HUES64 (cell line): Measurements from ENCODE around the gene PARP4. TPM values are rescaled to one million over a fixed set of nuclear protein-coding genes. Genes with fewer than 3 reads are reported as not detected.
A peak's percentile ranks its signal among the peaks of the same experiment; 100 is the strongest.
"Not testable (repeated sequence)": the region's sequence is repeated elsewhere in the genome, so short reads cannot be mapped to it uniquely, and the experiment has no call there.

Experiments used
- H3K27ac ChIP-seq: 2 replicates; pipeline ENCODE4 v1.7.0; 2013; ENCODE audit warnings: low read depth, low read length, inconsistent platforms
- H3K27me3 ChIP-seq: 2 replicates; pipeline ENCODE4 v1.6.1; 2013; ENCODE audit warnings: mild to moderate bottlenecking, low read length; ENCODE audit not compliant: insufficient read depth
- H3K36me3 ChIP-seq: 2 replicates; pipeline ENCODE4 v1.6.1; 2013; ENCODE audit warnings: mild to moderate bottlenecking, low read length; ENCODE audit not compliant: insufficient read depth
- H3K4me1 ChIP-seq: 2 replicates; pipeline ENCODE4 v1.6.1; 2013; ENCODE audit warnings: mild to moderate bottlenecking, low read length, moderate library complexity; ENCODE audit not compliant: insufficient read depth
- H3K4me3 ChIP-seq: 2 replicates; pipeline ENCODE4 v1.5.1; 2013; ENCODE audit warnings: mild to moderate bottlenecking, low read length, moderate library complexity
- H3K9ac ChIP-seq: 2 replicates; pipeline ENCODE4 v1.6.1; 2013; ENCODE audit warnings: mild to moderate bottlenecking, low read depth, low read length
- H3K9me3 ChIP-seq: 2 replicates; pipeline ENCODE4 v1.6.1; 2013; ENCODE audit warnings: low read depth, low read length; ENCODE audit not compliant: insufficient read depth
- WGBS: fragments of 150-250, 120-280 bp; methylation state at CpG from one replicate; pipeline ENCODE4 v1.1.7; 2013; ENCODE audit warnings: missing lambda C conversion rate; 5-methylcytosine and 5-hydroxymethylcytosine counted together
- polyA plus RNA-seq, 2 experiments: library from polyadenylated mRNA; stranded (reverse); fragments of 50-300 nt; gene quantifications; one replicate each; pipeline ENCODE4 v1.2.3, GENCODE V29; 2013

Gene PARP4
- polyA plus RNA-seq (2013, experiment 1 of 2): 27.3 TPM
- polyA plus RNA-seq (2013, experiment 2 of 2): 28.9 TPM

DNA sequence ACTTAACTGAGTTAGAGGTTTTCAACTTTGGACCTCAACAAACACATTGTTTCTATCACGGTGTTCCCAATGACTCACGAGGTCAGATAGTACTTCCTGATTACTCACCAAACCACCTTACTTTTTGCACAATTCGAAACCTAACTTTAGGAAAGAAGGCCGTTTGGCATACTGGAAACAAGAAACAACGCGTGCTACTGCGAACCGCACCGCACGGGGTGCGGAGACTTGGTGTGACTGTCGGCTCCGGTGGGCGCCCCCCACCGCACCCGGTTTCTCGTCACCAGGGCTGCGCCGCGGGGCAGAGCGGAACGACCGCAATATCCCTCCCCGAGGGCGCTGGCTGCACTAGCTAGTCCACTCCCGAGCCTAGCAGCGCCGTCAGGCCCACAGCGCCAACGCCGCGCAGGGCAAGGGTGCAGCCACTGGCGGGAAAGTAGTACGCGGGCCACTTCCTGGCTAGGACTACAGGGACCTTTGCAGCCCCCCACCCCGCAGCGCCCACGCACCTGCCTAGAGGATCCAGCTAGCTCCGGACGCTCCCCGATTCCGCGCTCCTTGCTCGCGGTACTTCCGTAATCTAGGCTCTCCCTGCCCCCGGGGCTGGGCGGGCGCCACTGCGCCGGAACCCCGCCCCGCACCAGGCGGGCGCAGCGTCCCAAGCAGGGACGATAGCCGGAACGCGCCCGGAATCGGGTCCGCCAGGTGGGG lies at the start of gene PARP4:
TSS of gene PARP4 (minus strand) at position 582 of the 711 bp plus-strand sequence. CDS start 9,002 bp downstream, outside the sequence.
- Histone ChIP-seq H3K4me1 (peaks cover 12% of the 10 kb centered on the region; the same call in 1 of the 2 replicates), H3K27ac (peak within 1 kb of the TSS; percentile 60), H3K27me3 (no peaks in the 10 kb centered on the region; the same call in 1 of the 2 replicates), H3K36me3 (no peaks in the 10 kb centered on the region), H3K9ac (peak within 1 kb of the TSS; percentile 85), H3K4me3 (peak within 1 kb of the TSS; percentile 79), H3K9me3 (no peaks in the 10 kb centered on the region)
- WGBS: under 1% methylated on average over 63 of the region's 63 CpGs

DNA sequence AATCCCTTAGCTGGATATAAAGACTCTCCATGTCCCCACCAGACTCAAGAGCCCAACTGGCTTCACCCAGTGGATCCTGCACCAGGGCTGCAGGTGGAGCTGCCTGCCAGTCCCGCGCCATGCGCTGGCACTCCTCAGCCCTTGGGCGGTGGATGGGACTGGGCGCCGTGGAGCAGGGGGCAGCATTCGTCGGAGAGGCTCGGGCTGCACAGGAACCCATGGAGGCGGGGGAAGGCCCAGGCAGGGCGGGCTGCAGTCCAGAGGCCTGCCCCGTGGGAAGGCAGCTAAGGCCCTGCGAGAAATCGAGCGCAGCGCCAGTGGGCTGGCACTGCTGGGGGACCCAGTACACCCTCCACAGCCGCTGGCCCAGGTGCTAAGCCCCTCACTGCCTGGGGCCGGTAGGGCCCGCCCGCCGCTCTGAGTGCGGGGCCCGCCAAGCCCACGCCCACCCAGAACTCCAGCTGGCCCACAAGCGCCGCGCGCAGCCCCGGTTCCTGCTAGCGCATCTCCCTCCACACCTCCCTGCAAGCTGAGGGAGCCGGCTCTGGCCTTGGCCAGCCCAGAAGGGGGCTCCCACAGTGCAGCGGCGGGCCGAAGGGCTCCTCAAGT lies 48.1 kb upstream of the PARP4 start:
- not testable (repeated sequence) for H3K27ac ChIP-seq, H3K9me3 ChIP-seq, H3K4me1 ChIP-seq, H3K4me3 ChIP-seq, H3K9ac ChIP-seq, H3K27me3 ChIP-seq, H3K36me3 ChIP-seq
- 97% methylated on average over 34 of the region's 34 CpGs for WGBS

DNA sequence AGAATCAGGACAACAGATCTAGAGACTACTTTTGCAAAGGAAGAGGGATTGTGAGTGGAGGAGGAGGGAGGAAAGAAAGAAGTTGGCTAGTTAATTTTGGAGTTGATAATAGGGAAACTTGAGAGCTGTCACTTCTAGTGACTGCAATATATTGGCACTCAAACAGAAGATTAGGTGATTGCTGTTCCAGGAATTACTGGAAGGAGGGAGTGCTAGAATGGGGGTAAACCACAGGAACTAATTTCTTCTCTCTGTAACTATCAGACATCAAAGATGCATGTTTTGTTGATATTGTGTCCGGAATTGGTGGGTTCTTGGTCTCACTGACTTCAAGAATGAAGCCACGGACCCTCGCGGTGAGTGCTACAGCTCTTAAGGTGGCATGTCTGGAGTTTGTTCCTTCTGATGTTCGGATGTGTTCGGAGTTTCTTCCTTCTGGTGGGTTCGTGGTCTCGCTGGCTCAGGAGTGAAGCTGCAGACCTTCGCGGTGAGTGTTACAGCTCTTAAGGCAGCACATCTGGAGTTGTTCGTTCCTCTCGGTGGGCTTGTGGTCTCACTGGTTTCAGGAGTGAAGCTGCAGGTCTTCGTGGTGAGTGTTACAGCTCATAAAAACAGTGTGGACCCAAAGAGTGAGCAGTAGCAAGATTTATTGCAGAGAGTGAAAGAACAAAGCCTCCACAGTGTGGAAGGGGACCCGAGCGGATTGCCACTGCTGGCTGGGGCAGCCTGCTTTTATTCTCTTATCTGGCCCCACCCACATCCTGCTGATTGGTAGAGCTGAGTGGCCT lies 47.0 kb upstream of the PARP4 start:
- not testable (repeated sequence) for H3K4me1 ChIP-seq, H3K27me3 ChIP-seq, H3K36me3 ChIP-seq, H3K9ac ChIP-seq, H3K4me3 ChIP-seq, H3K9me3 ChIP-seq, H3K27ac ChIP-seq
- WGBS: 95% methylated on average over 15 of the region's 15 CpGs

DNA sequence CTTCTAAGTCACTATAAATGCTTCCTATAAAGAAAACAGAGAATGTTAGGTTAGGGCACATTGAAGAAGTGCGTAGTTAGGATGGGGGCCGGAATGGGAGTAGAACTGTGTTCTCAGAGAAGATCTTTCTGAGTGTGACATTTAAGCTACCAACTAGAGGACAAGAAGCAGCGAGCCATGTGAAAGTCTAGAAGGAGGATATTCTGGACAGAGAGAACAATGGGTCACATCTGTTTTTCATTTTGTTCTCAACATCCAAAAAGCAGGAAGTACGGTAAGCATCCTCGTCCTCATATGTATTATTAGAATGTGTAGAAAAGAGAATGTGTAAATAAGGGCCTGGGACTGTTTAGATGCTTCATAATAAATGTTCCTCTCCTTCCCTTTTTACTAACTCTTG lies 44.5 kb upstream of the PARP4 start:
- no peak overlapping the region for H3K9ac ChIP-seq
- H3K27ac ChIP-seq: no peak overlapping the region
- peaks cover 8% of the 10 kb centered on the region; the same call in 1 of the 2 replicates for H3K9me3 ChIP-seq
- no peak overlapping the region for H3K4me3 ChIP-seq
- WGBS: 97% methylated on average over 5 of the region's 5 CpGs
- no peaks in the 10 kb centered on the region for H3K27me3 ChIP-seq
- H3K4me1 ChIP-seq: no peaks in the 10 kb centered on the region
- no peaks in the 10 kb centered on the region for H3K36me3 ChIP-seq

DNA sequence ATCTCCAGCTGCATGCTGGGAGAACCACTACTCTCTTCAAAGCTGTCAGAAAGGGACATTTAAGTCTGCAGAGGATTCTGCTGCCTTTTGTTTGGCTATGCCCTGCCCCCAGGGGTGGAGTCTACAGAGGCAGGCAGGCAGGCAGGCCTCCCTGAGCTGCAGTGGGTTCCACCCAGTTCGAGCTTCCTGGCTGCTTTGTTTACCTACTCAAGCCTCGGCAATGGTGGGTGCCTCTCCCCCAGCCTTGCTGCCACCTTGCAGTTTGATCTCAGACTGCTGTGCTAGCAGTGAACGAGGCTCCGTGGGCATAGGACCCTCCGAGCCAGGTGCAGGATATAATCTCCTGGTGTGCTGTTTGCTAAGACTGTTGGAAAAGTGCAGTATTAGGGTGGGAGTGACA lies 41.3 kb upstream of the PARP4 start:
- H3K27me3 ChIP-seq, H3K4me3 ChIP-seq, H3K27ac ChIP-seq, H3K36me3 ChIP-seq, H3K9me3 ChIP-seq, H3K4me1 ChIP-seq, H3K9ac ChIP-seq: not testable (repeated sequence)
- WGBS: 89% methylated on average over 5 of the region's 5 CpGs

DNA sequence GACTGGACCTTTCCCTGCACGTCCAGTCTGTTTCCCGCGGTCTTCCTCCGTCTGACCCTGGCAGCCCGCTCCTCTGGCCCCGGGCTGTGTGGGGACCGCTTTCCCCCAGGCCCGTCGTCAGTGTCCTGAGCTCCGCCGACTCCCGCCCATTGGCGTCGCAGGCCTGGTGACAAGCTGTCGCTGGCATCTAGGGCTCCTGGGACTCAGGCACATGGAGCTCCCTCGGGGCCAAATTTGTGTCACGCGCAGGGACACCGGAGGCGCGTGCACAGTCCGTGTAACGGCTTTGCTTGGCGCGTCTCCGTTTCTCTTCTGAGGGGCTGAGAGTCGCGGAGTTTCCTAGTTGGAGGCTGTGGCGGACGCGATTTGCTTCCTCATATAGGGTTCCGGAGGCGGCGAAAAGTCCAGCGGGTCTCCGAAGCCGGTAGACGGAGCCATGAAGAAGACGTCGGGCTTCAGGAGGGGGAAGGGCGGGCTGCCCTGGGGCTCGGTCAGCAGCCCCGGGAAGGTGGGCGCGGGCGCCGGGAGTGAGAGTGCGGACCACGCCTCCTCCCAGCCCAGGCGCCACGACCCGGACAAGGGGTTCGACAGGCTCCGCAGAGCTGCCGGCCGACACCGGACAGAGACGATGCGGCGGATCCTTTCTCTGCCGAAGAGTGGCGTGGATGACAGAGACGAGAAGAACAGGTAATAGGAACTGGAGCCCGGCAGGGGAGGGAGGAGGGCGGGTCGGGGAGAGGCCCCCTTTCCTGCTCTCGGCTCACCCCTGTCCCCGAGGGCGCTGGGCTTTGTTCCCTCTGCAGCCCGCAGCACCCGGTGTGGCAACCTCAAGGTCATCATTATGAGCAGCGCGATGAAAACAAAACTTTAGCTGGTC lies 29.1 kb upstream of the PARP4 start:
- peaks cover 40% of the 10 kb centered on the region for H3K27me3 ChIP-seq

DNA sequence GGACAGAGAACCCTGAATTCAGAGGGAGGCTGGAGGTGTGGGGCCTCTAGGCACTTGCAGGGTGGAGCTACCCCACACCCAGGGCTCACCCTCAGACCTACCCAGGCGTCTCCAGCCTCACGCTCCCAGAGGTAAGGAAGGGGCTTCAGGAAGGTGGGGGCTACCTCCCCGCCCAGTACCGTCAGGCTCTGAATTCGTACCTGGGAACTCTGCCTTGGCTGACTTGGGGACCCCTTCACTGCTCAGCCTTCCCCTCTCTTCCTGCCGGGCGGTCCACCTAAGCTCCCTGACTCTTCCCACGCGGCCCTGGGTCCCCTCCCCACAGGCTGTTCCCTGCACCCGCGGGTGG lies 28.5 kb upstream of the PARP4 start:
- Histone ChIP-seq H3K27ac (no peak overlapping the region), H3K27me3 (peaks cover 40% of the 10 kb centered on the region), H3K9me3 (0 out of 2 replicates have a peak, but pooled peaks cover 2% of the 10 kb centered on the region), H3K4me1 (no peaks in the 10 kb centered on the region), H3K36me3 (no peaks in the 10 kb centered on the region), H3K9ac (no peak overlapping the region), H3K4me3 (peak overlapping the region; percentile 45)
- 45% methylated on average over 11 of the region's 11 CpGs for WGBS

More for the DNA sequence above, 29.1 kb upstream of the PARP4 start:
- H3K9me3 ChIP-seq, H3K9ac ChIP-seq, H3K4me1 ChIP-seq, H3K27ac ChIP-seq, H3K36me3 ChIP-seq: not testable (repeated sequence)
- 13% methylated on average over 62 of the region's 73 CpGs for WGBS
- H3K4me3 ChIP-seq: peak overlapping the region; percentile 45

DNA sequence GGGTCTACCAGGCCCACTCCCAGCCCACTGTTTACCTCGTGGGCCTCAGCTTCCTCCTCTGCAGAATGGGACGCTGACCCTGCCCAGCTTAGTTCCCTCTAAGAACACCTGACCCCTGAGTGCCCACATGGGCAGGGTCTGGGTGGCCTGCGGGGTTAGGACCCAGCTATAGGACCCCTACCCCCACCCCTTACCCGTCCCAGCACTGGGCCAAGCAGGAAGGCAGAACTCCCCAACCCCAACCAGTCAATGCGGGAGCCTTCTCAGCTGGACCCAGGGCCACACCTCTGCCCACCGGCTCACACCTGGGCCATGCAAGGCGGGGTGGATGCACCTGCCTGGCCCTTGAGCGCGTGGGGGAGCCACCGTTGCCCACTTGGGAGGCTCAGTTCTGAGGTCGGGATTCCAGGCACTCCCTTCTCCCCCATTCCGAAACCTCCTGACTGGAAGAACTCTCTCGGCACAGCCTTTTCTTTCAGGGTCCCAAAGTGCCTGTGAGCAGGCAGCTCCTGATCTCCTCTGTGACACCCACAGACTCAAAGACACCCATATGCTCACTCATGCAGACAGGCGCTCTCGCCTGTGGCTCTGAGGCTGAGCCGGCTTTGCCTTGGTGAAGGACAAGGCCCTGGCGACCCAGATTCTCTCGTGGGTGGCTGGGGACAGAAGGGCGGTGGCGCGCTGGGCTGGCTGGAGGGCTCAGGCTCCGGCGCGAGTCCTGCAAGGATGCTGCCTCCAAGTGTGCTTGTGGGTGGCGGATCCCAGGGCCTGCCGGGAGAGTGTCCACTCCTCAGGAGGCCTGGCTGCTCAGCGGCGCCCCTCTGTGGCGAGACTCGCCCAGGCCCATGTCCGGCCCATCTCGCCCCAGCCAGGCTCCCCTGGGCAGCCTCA lies 27.9 kb upstream of the PARP4 start:
- H3K9ac ChIP-seq: no peak overlapping the region
- 0 out of 2 replicates have a peak, but pooled peaks cover 2% of the 10 kb centered on the region for H3K9me3 ChIP-seq
- H3K27ac ChIP-seq: no peak overlapping the region
- peak overlapping the region; percentile 45; the same call in 1 of the 2 replicates for H3K4me3 ChIP-seq
- H3K27me3 ChIP-seq: peaks cover 40% of the 10 kb centered on the region
- 84% methylated on average over 32 of the region's 32 CpGs for WGBS
- no peaks in the 10 kb centered on the region for H3K36me3 ChIP-seq
- H3K4me1 ChIP-seq: no peaks in the 10 kb centered on the region

DNA sequence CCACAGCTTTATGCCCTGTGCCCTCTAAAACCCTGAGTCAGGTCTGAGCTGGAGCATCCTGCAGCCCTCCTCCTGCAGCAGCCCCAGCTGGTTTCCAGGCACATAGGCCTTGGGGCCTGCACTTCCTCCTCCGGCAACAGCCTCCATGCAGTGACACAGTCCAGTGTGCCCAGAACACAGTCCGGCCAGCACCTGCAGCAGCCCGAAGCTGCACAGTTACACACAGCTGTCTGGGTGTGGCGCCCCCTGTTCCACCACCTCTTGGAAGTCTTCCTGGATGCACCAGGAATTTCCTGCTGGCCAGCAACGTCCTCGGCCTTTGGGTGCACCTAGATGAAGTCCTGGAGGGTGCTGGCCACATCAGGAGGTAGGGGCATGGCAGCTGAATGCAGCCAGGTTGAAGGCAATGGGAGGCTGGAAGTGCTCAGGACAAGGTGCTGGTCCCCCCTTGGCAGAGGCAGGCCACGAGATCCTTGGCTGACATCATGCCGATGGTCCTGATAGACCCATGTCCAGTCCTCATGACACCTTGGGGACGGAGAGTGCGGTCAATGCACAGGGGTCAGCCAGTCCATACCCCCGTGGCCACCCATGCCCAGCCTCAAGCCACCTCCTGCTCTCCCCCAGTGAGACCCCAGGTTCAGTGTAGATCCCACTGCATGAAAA lies 27.1 kb upstream of the PARP4 start:
- H3K9ac ChIP-seq: no peak overlapping the region
- H3K27ac ChIP-seq: no peak overlapping the region
- 0 out of 2 replicates have a peak, but pooled peaks cover 2% of the 10 kb centered on the region for H3K9me3 ChIP-seq
- 92% methylated on average over 11 of the region's 11 CpGs for WGBS
- H3K4me3 ChIP-seq: no peak overlapping the region
- H3K36me3 ChIP-seq: no peaks in the 10 kb centered on the region
- peaks cover 40% of the 10 kb centered on the region for H3K27me3 ChIP-seq
- H3K4me1 ChIP-seq: no peaks in the 10 kb centered on the region
